ENCODE results near the gene SSH2. TPM values are rescaled to one million over a fixed set of nuclear protein-coding genes. Genes with fewer than 3 reads are reported as not detected.
"Not testable (repeated sequence)": the region's sequence is repeated elsewhere in the genome, so short reads cannot be mapped to it uniquely, and the experiment has no call there.

The SSH2 gene
- total RNA-seq, 1 donor from 2014 or later, result 16.2 TPM

GRCh38 chr17:29835435-29836351 lies 94.3 kb downstream of the SSH2 start:
- no peak for DNase-seq

GRCh38 chr17:29833801-29834200 lies 96.2 kb downstream of the SSH2 start:
- DNase-seq, result no peak

- no peak for DNase-seq
These were observed 101.2 kb downstream of the SSH2 start for GRCh38 chr17:29828676-29829284.

- no peak for DNase-seq
These were observed 102.8 kb downstream of the SSH2 start for GRCh38 chr17:29827179-29827578.

GRCh38 chr17:29826114-29826692 lies 103.8 kb downstream of the SSH2 start:
- no peak for DNase-seq

GRCh38 chr17:29825604-29826003 lies 104.4 kb downstream of the SSH2 start:
- DNase-seq, result no peak

GRCh38 chr17:29821897-29822296 lies 108.1 kb downstream of the SSH2 start:
- no peak for DNase-seq

- DNase-seq, result no peak
These were observed 109.6 kb downstream of the SSH2 start for GRCh38 chr17:29820425-29820824.

- peak; percentile 59 for DNase-seq
These were observed 122.3 kb downstream of the SSH2 start for GRCh38 chr17:29807520-29808361.

- DNase-seq, result no peak
These were observed 127.8 kb downstream of the SSH2 start for GRCh38 chr17:29802246-29802645.

- no peak for DNase-seq
These were observed 129.6 kb downstream of the SSH2 start for GRCh38 chr17:29800457-29800856.

- no peak for DNase-seq
These were observed 133.4 kb downstream of the SSH2 start for GRCh38 chr17:29796652-29797051.

- DNase-seq, result no peak
These were observed 136.5 kb downstream of the SSH2 start for GRCh38 chr17:29793501-29793900.

GRCh38 chr17:29791336-29792080 lies 138.5 kb downstream of the SSH2 start:
- DNase-seq, result no peak

GRCh38 chr17:29789196-29790170 lies 140.5 kb downstream of the SSH2 start:
- DNase-seq, result no peak

- no peak for DNase-seq
These were observed 142.0 kb downstream of the SSH2 start for GRCh38 chr17:29787995-29788394.

GRCh38 chr17:29782917-29783316 lies 147.1 kb downstream of the SSH2 start:
- no peak for DNase-seq

- not testable (repeated sequence) for DNase-seq
These were observed 150.2 kb downstream of the SSH2 start for GRCh38 chr17:29779812-29780190.

- DNase-seq, result peak; percentile 22
These were observed 150.8 kb downstream of the SSH2 start for GRCh38 chr17:29778956-29779811.
